ENCODE measurements around the gene RPS27. TPM values are rescaled to one million over a fixed set of nuclear protein-coding genes. Genes with fewer than 3 reads are reported as not detected.
A peak's percentile ranks its signal among the peaks of the same experiment; 100 is the strongest.

The RPS27 gene
- total and polyA plus RNA-seq, 2 of the 13 experiments (the other 11 are each of a cell fraction or from before 2014, with no cell fraction given), result 3,737 to 9,964 TPM

DNA sequence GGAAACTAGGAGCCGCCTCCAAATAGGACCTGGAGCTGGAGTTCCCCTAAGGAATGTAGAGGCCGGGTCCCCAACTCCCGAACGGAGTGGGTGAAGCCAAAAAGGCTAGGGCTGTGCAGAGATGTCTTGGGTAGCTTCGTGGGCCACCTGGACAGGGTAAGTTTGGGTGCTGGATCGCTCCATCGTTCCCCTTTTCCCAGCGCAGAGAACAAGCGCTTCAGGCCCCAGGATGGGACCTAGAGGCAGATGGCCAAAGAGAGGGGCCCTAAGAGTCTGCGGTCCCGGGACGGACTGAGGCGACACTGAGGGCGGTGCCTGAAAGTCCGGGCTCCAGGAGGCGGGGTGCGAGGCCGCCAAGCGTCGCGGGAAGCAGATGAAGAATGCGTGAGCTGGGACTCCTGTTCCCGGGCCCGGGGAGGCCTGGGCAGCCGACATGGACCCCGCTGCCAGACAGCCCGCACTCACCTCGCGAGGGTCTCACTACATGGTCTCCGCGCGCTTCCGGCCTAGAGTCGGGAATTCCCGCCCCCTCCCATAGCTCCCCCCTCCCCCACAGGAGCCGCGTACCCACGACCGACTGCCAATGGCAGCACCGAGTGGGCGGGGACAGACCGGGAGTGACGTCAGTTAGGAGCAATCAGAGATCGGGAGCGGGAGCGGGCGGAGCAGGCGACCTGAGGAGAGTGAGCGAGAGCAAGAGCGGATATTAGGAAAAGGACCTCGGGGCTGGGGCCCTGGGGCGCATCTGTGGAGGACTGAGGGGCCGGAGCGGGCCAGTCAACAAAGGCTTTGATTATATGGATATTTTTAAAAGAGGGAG is 27.3 kb upstream of the RPS27 start, which contains the start of gene SLC39A1 (continued):
- TF ChIP-seq, protein P1, sequence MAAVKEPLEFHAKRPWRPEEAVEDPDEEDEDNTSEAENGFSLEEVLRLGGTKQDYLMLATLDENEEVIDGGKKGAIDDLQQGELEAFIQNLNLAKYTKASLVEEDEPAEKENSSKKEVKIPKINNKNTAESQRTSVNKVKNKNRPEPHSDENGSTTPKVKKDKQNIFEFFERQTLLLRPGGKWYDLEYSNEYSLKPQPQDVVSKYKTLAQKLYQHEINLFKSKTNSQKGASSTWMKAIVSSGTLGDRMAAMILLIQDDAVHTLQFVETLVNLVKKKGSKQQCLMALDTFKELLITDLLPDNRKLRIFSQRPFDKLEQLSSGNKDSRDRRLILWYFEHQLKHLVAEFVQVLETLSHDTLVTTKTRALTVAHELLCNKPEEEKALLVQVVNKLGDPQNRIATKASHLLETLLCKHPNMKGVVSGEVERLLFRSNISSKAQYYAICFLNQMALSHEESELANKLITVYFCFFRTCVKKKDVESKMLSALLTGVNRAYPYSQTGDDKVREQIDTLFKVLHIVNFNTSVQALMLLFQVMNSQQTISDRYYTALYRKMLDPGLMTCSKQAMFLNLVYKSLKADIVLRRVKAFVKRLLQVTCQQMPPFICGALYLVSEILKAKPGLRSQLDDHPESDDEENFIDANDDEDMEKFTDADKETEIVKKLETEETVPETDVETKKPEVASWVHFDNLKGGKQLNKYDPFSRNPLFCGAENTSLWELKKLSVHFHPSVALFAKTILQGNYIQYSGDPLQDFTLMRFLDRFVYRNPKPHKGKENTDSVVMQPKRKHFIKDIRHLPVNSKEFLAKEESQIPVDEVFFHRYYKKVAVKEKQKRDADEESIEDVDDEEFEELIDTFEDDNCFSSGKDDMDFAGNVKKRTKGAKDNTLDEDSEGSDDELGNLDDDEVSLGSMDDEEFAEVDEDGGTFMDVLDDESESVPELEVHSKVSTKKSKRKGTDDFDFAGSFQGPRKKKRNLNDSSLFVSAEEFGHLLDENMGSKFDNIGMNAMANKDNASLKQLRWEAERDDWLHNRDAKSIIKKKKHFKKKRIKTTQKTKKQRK (IDR thresholded peaks at IDR 0.05; ENCODE audit: low read length), result no peak
- TF ChIP-seq TARDBP (CRISPR knock-in tag; IDR thresholded peaks at IDR 0.05), result peak; percentile 9; the same call in 1 of the 2 replicates
- TF ChIP-seq, protein P2, sequence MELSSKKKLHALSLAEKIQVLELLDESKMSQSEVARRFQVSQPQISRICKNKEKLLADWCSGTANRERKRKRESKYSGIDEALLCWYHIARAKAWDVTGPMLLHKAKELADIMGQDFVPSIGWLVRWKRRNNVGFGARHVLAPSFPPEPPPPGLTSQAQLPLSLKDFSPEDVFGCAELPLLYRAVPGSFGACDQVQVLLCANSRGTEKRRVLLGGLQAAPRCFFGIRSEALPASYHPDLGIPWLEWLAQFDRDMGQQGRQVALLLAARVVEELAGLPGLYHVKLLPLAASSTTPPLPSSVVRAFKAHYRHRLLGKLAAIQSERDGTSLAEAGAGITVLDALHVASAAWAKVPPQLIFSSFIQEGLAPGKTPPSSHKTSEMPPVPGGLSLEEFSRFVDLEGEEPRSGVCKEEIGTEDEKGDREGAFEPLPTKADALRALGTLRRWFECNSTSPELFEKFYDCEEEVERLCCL (CRISPR knock-in tag; IDR thresholded peaks at IDR 0.05; ENCODE audit: borderline replicate concordance), result peak; percentile 79; the same call in 1 of the 2 replicates
- TF ChIP-seq, protein P3, sequence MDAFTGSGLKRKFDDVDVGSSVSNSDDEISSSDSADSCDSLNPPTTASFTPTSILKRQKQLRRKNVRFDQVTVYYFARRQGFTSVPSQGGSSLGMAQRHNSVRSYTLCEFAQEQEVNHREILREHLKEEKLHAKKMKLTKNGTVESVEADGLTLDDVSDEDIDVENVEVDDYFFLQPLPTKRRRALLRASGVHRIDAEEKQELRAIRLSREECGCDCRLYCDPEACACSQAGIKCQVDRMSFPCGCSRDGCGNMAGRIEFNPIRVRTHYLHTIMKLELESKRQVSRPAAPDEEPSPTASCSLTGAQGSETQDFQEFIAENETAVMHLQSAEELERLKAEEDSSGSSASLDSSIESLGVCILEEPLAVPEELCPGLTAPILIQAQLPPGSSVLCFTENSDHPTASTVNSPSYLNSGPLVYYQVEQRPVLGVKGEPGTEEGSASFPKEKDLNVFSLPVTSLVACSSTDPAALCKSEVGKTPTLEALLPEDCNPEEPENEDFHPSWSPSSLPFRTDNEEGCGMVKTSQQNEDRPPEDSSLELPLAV (CRISPR knock-in tag; conservative IDR thresholded peaks at IDR 0.05; ENCODE audit: low read depth), result no peak
- no peak for TF ChIP-seq NFIC (IDR thresholded peaks at IDR 0.05; ENCODE audit: low read length)
- peak; percentile 87 for TF ChIP-seq CHD2 (IDR thresholded peaks at IDR 0.05; ENCODE audit: low read depth, low read length)
- no peak for TF ChIP-seq ZNF644 (CRISPR knock-in tag; IDR thresholded peaks at IDR 0.05; ENCODE audit: low read depth)
- TF ChIP-seq DR1 (CRISPR knock-in tag; IDR thresholded peaks at IDR 0.05), result peak; percentile 76; the same call in 1 of the 2 replicates
- no peak for TF ChIP-seq ZKSCAN5 (CRISPR knock-in tag; IDR thresholded peaks at IDR 0.05)
- 0 out of 2 replicates have a peak, but pooled peaks have one; percentile 39 for TF ChIP-seq SRY (CRISPR knock-in tag; IDR thresholded peaks at IDR 0.05)
- TF ChIP-seq FOXA1 (IDR thresholded peaks at IDR 0.05), result no peak
- TF ChIP-seq FOXA1 (CRISPR knock-in tag; IDR thresholded peaks at IDR 0.05), result no peak
- no peak for TF ChIP-seq TSC22D2 (CRISPR knock-in tag; IDR thresholded peaks at IDR 0.05; ENCODE audit: borderline replicate concordance)
- TF ChIP-seq SMAD1 (CRISPR knock-in tag; IDR thresholded peaks at IDR 0.05; ENCODE audit: borderline replicate concordance, low read depth), result no peak
- no peak for TF ChIP-seq ZNF329 (CRISPR knock-in tag; IDR thresholded peaks at IDR 0.05; ENCODE audit: low read depth)
- TF ChIP-seq PHF21A (CRISPR knock-in tag; IDR thresholded peaks at IDR 0.05), result no peak; the same call in 1 of the 2 replicates
- TF ChIP-seq ZNF589 (CRISPR knock-in tag; conservative IDR thresholded peaks at IDR 0.05), result no peak
- no peak for TF ChIP-seq SMARCC2 (IDR thresholded peaks at IDR 0.05)
- TF ChIP-seq SP5 (CRISPR knock-in tag; IDR thresholded peaks at IDR 0.05; ENCODE audit: borderline replicate concordance, low read depth), result peak; percentile 86; the same call in 1 of the 2 replicates
- TF ChIP-seq NCOA1 (CRISPR knock-in tag; IDR thresholded peaks at IDR 0.05), result peak; percentile 83; the same call in 1 of the 2 replicates
- no peak for TF ChIP-seq ADNP (CRISPR knock-in tag; IDR thresholded peaks at IDR 0.05)
- no peak; the same call in 1 of the 2 replicates for TF ChIP-seq KDM5B (CRISPR knock-in tag; IDR thresholded peaks at IDR 0.05; ENCODE audit: borderline replicate concordance)
- peak; percentile 62 for TF ChIP-seq MXD4 (CRISPR knock-in tag; IDR thresholded peaks at IDR 0.05)
- TF ChIP-seq ZNF20 (CRISPR knock-in tag; IDR thresholded peaks at IDR 0.05), result no peak
- no peak for TF ChIP-seq PRPF4 (IDR thresholded peaks at IDR 0.05; ENCODE audit: low read depth, low read length, poor library complexity, severe bottlenecking)
- no peak for TF ChIP-seq NR2F1 (CRISPR knock-in tag; IDR thresholded peaks at IDR 0.05)
